Measurements from ENCODE around the gene HAVCR1.
A peak's percentile ranks its signal among the peaks of the same experiment; 100 is the strongest.
"Not testable (repeated sequence)": the region's sequence is repeated elsewhere in the genome, so short reads cannot be mapped to it uniquely, and the experiment has no call there.

Gene HAVCR1

DNA sequence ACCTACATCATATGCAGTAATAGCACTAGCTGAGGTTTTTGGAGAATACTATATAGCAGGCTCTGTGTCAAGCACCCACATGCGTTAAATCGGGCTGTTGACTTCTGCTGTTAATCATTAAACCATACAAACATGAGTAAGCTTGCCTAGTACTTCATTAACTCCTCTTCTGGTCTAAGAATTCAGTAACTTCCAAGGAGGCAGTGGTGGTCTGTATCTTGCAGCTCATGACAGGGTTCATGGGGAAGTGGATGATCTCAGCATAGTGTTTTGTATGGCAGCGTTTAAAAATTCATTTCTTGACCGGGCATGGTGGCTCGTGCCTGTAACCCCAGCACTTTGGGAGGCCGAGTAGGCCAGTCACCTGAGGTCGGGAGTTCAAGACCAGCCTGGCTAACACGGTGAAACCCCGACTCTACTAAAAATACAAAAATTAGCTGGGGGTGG lies at the start of gene HAVCR1:
HAVCR1 (minus strand) TSS at position 24 of the 447 bp plus-strand sequence. CDS start 1,173 bp downstream, outside the sequence.
- no peak for DNase-seq

DNA sequence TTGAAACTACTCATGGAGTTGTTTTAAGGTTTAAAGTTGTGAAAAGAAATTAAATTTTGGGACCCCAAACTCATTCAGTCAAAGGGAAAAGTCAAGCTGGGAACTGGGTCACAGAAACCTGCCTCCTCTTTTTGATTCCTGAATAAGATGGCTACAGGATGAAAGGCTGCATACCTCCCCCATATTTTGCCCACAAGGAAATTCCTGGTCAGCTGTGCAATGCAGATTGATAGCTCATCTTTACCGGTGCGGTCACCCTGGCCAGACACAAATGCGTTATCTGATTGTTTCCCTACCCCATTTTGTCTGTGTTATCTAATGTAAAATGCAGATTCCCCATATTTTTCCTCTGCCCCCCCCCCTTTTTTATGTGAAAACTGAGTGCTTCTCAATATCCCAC lies 48.6 kb upstream of the HAVCR1 start:
- DNase-seq, result no peak

DNA sequence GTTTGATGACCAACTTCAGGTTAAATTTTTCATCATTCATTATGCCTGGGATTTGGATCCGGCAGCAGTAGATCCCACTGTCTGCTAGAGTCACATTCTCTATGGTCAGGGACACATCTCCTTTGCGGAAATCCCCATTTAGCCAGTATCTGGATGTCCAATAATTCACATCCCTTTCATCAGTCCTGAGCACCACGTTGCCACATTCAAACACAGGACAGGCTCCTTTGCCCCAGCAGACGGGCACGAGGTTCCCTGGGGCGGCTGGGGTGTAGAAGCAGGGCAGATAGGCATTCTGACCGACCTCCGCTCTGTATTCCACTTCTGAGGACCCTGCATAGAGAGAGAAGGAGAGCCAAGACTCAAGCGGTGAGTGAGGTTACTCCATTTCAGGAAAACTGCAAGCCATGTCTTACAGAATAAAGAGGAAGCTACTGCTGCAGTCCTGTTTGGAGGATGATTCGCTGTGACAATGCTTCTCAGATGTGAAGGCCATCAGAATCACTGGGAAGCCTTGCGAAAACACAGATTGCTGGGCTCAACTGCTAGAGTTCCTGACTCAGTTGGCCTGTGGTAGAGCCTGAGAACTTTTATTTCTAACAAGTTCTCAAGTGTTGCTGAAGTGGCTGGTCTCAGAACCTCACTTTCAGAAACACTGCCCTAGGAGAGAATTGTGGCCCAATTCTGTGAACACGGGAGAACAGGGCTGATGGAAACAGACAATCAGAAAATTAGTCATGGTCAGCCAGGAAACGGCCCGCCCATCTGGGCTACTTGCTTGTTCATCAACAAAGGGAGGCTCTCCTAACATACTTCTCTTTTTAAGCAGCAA lies 47.9 kb upstream of the HAVCR1 start:
- peak; percentile 64 for DNase-seq

DNA sequence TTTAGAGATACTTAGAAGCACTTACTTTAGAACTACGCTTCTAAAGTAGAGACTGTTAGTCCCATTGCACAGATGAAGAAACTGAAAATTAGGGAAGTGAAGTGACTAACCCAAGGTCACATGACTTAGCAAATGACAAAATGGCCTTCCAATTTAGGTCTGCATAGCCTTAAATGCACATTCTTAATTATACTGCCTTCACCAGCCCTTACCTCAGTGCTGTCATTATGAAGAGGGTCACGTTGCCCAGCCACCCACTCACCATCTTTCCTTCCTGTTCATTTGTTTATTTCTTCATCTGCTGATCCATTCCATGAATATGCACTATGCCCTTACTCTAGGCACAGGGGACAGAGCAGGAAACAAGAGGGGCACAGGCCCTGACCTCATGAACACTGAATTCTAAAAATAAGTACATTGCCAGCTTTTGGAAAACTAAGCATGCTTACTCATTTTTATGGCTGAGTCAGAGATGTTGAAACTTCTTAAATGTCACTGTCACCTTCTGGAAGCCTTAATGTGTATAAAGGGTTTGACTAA lies 41.3 kb upstream of the HAVCR1 start:
- DNase-seq, result peak; percentile 62

DNA sequence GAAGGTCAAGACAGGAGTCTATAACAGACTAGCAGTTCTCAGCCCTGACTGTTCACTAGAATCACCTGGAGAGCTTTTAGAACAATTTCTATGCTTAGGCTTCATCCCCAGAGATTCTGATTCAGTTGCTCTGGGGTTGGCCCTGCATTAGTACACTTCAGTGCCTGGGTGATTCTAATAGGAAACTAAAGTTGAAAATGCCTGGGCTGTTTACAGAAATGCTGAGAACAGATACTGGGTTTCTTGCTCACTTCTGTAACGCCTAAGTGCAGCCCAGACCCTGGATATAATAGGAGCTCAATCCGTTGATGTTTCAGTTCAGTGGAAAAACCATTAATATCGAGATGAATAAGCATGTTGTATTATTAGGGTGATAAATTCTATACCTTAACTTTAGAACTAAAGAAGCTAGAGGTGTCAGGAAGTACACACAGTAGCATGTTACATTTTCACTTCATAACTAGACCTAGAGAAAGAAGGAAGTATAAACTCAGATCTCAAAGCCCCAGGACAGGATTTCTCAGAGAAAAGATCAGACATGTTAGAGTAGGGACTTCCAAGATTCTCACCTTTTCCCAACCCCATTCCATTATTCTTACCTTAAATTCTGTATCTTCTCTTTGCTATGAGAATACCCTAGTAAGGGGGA lies 29.6 kb upstream of the HAVCR1 start:
- DNase-seq, result no peak

DNA sequence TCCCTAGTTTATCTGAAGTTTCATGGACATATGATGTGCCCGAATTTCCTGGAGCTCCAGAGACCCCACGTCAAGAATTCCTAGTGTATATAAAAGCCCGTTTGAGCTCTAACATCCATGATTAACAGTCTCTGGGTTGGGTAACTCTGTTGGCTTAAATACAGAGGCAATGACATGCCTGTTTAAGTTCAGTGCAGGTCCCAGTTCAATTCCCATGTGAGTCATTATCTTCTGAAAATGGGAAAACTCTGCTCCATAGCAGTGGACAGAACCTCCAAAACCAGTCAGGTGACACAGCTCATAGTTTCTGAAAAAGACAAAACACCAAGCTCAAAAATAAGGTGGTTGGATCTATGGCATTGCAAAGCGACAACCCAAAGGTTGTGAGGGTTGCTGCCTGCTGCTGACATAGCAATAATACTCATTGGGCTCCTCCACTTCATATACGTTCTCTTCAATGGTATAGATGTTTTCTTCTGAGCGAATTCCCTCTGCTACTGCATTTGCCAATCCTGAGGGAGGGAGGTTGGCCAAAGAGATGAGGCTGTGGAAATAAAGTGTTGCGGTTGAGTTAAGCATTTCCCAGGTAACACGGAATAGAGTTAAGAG lies 27.9 kb upstream of the HAVCR1 start:
- no peak for DNase-seq

DNA sequence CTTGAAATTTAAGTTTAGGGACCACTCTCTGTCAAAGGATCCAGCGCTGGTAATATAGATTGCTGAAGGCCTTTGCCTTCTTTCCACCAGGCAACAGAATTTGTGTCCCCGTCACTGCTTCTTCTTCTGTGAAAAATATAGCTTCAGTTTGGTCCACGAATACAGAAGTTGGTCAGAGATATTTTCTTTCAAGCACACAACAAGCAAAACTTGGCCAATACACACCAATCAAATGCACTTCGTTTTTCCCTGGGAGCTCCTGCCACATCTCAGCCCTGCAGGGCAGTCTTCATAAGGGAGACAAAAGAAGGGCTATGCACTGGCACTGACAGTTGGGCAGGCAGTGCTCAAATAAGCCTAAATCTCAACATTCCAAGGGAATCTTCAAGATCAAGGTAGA lies 27.0 kb upstream of the HAVCR1 start:
- no peak for DNase-seq

DNA sequence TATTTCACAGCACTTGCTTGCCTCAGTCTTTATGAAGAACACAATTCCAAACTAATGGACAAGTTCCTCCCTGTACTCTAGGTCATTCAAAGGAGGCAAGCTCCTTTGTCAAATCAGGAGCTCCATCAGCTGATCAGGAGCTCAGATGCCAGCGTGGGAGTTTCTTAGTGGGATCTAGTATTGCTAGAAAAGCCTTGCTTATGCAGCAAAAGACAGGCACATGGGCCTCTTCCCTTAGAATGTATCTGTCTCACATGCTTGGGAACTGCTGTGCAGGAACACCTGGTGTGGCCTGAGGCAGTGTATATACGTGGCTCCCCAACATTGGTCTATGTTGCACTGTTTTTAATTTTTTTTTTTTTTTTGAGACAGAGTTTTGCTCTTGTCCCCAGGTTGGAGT lies 21.4 kb upstream of the HAVCR1 start:
- no peak for DNase-seq

DNA sequence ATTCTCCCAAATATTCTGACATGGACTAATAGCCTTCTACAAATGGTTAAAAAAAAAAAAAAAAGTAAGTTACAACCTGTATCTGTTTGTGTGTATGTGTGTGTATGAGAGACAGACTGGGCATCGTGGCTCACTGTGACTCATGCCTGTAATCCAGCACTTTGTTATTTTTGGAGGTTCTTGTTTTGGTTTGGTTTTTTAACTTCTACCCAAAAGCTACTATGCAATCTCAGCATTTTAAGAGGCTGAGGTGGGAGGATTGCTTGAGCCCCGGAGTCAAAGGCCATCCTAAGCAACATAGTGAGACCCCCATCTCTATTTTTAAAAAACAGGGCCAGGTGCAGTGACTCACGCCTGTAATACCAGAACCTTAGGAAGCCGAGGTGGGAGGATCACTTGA lies 17.6 kb upstream of the HAVCR1 start:
- no peak for DNase-seq

DNA sequence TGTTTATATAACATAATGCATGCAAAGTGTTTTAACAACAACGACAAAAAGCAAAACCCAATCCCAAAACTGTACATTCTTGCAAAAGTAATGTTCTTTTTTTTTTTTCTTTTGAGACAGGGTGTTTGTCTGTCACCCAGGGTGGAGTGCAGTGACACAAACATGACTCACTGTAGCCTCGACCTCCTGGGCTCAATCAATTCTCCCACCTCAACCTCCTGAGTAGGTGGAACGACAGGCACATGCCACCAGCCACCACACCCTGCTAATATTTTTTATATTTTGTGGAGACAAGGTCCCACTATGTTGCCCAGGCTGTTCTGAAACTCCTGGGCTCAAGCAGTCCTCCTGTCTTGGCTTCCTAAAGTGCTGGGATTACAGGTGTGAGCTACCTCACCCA lies 13.6 kb upstream of the HAVCR1 start:
- DNase-seq, result peak; percentile 60

DNA sequence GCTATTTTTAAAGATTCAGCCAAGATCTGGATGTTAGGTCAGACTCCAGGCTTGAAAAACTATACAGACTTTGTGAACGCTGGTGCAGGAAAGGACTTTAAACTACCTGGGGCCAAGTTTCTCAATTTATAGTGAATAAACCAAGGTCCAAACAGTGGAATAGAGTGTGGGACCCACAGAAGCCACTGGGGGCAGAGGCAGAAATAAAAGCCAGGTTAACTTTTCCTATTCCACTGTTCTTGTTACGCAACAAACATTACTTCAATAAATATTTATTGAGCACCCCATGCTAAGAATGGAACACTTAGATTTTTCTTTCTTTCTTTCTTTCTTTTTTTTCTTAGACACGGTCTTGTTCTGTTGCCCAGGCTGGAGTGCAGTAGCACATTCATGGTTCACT lies 11.0 kb upstream of the HAVCR1 start:
- DNase-seq, result no peak

DNA sequence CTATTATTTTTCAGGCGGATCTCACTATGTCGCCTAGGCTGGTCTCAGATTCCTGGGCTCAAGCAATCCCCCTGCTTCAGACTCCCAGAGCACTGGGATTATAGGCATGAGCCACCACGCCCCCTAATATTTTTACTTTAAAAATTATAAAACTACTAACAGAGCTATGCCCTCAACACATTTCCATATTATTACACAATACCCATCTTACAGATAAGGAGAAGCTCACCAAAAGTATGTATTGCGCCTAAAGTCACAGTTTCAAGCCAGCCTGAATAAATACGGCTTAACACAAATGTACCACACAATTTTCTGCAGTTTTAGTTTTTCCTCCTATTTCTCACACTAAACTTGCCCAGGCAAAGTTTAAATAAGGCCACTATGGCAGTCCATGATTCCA lies 9.9 kb upstream of the HAVCR1 start:
- DNase-seq, result no peak

DNA sequence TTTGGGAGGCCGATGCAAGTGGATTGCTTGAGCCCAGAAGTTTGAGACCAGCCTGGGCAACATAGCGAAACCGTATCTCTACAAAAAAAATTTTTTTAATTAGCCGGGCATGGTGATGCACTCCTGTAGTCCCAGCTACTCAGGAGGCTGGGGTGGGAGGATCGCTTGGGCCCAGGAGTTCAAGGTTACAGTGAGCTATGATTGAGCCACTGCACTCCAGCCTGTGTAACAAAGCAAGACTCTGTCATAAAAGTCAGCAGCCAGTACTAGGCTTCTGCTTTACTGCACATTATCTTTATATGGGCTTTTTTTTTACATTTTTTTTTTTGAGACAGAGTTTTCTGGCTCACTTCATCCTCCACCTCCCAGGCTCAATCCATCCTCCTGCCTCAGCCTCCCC lies 9.4 kb upstream of the HAVCR1 start:
- no peak for DNase-seq

DNA sequence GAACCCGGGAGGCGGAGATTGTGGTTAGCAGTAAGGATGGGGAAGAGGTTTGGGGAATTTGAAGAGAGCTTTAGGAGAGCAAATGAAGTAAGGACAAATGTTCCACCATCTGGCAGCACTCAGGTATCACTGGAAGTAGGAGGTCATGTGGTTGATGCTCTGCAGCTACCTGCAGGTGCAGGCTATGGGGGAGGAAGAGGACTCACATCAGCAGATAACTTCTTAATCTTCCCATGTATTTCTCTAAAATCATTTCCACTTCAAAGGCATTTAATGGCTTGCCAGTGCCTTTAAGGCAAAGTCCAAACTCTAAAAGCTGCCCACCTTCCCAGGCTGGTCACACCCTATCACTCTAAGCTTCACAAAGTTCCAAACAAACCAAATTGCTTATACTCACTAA lies 8.1 kb upstream of the HAVCR1 start:
- DNase-seq, result no peak

DNA sequence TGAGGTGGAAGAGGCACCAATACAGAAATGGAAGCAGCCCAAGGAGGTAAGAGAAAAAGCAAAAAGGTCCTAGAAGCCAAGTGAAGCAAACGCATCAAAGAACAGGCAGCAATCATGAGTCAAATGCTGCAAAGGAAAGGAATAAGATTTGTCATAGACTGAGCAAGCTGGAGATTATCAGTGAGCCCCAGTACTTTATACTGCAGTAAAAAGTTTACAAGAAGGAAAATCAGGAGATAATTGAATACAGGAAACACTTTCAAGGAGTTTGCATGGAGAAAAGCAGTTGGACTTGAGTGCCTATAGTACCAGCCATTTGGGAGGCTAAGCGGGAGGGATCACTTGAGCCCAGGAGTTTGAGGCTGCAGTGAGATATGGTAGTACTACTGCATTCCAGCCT lies 7.2 kb upstream of the HAVCR1 start:
- no peak for DNase-seq

DNA sequence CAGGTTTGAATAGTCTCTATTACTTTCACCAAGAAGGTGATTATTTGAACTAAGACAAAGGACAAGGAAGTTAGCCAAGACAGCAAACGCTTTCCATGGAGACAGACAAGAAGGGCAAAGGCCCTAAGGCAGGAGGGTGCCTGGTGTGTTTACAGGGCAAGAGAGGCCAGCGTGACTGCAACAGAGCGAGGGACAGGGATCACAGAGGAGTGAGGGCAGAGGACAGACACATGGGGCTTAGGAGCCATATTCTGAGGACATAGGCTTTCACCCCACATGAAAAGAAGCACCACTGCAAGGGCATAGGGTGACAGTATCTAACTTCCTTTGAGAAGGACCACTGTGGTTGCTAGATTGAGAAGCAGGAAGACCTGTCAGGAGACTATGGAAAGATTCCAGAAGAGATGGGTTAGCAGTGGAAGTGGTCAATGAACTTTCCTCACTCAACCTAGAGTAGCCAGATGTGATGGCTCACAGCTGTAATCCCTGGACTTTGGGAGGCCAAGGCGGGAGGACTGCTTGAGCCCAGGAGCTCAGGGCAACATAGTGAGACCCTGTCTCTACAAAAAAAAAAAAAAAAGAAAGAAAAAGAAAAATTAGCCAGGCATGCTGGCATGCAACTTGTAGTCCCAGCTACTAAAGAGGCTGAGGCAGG lies 5.0 kb upstream of the HAVCR1 start:
- no peak for DNase-seq

DNA sequence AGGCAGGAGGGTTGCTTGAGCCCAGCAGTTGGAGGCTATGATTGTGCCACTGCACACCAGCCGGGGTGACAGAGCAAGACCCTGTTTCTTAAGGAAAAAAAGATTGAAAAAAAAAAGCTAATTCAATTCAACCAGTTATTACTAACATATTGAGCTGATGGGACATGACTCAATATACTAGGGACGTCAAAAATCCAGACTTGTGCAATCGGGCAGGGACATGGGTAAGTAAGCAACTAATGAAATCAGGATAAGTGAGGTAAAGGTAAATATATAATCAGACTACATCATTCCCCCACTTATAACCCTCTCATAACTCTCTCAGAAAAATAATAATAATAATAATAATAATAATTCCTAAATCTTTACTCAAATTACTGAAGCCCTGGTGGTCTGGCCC lies 975 bp upstream of the HAVCR1 start:
- no peak for DNase-seq

DNA sequence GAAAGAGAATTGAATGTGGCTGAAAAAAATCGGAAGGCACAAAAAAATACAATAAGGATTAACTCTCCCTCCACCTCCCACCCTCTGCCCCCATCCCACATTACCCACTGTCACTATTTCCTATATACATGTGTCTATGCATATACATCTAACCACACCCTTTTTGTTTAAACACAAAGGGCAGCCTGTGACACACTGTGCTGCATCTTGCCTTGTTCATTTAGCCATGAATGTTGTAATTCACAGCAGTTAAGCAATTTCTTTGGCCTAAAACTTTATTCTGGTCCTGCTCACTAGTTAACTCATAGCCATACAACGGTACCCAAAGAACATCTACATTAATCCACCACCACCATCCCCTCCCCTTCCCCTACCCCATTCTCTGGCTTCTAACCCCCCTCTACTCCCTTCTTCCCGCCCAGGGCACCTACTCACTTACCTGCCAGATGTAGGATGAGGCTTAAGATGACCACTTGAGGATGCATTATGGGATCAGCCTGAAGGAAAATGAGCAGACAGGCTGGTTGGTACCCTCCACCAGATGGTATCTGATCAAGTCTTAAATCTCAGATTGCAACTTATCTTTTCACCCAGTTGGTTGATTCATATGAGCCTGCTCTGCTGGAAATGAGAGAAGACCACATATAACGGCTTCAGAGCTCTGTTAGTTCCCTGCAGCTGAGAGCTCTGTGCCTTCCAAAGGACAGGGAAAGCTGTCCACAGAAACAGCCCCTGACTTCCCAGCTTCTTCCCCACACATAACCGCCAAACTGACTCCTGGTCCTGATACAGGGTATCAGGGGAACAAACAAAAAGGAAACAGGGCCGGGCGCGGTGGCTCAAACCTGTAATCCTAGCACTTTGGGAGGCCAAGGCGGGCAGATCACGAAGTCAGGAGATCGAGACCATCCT lies 1.2 kb downstream of the HAVCR1 start:
- DNase-seq, result no peak

DNA sequence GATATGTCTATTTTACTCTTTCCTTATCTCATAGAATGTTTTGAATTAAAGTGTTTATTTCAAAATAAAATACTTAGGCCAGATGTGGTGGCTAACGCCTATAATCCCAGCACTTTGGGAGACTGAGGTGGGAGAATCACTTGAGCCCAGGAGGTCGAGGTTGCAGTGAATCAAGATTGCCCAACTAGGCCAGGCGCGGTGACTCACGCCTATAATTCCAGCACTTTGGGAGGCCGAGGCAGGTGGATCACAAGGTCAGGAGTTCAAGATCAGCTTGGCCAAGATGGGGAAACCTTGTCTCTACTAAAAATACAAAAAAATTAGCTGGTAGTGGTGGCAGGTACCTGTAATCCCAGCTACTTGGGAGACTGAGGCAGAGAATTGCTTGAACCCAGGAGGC lies 2.1 kb downstream of the HAVCR1 start:
- not testable (repeated sequence) for DNase-seq

DNA sequence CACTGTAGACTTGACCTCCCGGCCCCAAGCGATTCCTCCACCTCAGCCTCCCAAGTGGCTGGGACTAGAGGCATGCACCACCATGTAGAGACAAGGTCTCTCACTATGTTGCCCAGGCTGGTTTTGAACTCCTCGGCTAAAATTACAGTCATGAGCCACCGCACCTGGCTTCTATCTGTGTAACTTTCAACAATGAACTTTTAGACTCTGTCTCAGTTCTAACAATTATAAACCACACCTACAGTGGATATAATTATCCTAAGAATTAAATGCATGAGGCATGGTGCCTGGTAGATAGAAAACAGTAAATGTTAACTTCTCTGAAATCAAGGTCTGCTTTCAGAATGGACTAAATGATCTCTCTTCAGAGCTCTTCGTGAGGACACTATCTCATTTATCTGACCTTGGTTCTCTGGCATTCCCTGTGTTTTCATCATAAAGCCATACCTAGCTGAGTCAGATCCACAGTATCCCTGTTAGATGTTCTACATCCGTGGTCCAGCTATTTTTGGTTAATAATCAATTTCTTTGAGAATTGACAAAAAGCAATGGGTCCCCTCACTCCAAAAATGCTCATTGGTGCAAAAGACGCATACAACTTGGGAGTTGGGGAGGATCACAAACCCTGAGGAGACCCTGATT lies 7.2 kb downstream of the HAVCR1 start:
- DNase-seq, result no peak

DNA sequence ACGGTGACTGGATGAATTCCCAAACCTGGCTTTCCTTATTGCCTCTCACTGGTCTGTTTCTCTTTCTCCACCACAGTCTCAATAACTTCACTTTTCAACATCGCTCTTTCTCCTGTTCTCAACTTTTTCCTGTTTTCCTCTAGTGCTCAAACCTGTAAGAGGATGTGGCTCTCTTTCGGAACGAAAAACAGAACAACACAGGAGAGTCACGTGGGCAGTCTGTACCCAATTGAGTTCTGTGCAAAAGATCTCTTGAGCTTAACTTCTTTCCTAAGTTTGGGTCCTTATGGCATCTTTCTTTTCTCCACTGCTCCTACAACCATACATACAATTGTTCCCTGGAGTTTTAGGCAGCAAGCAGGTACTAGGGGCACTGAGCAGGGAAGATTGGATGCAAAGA lies 8.9 kb downstream of the HAVCR1 start:
- DNase-seq, result no peak

DNA sequence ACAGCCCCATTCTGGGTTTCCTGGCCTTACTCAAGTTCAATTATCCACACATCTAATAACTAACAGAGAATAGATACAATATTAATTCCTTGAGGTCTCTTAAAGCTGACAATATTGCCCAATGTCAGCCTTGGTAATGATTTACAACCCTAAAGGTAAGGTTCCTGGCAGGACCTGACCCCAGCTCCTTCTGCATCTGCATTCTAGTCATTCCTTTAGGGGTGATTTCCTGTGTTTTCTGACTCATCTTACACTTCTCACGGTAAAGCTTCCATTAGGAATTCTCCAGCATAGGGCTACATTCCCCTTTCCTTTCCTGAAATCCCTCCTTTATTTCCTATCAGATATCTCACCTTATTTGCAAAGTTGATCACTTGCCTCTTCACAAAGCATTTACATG lies 9.3 kb downstream of the HAVCR1 start:
- DNase-seq, result no peak

All from activated CD8-positive, alpha-beta memory T cell treated with anti-CD3 and anti-CD28 coated beads, Interleukin-2, amount 50 U/mL, for 48 hours (primary cell).